GM12873 (cell line): ENCODE measurements around the gene SLC52A3.
A peak's percentile ranks its signal among the peaks of the same experiment; 100 is the strongest.

Experiments
- CTCF ChIP-seq: IDR thresholded peaks from 2 replicates; pipeline ENCODE4 v1.5.1; 2012; ENCODE audit warnings: low read depth, mild to moderate bottlenecking, moderate library complexity, low read length, control low read depth; ENCODE audit not compliant: insufficient read depth; ENCODE audit errors: missing control alignments

SLC52A3 gene

GRCh38 chr20:760751-761417, 7.4 kb downstream of the SLC52A3 start:
- peak; percentile 81 for TF ChIP-seq CTCF

GRCh38 chr20:757506-757905, 10.8 kb downstream of the SLC52A3 start:
- TF ChIP-seq CTCF = no peak

- TF ChIP-seq CTCF = no peak
Observed at GRCh38 chr20:755941-756340, 12.4 kb downstream of the SLC52A3 start.

GRCh38 chr20:754904-755303, 13.4 kb downstream of the SLC52A3 start:
- TF ChIP-seq CTCF = no peak

GRCh38 chr20:753897-754635, 14.2 kb downstream of the SLC52A3 start:
- no peak for TF ChIP-seq CTCF

GRCh38 chr20:753136-753535, 15.2 kb downstream of the SLC52A3 start:
- TF ChIP-seq CTCF = no peak

GRCh38 chr20:752291-752690, 16.0 kb downstream of the SLC52A3 start:
- TF ChIP-seq CTCF = no peak
